ENCODE results near the gene DCST2. TPM values are rescaled to one million over a fixed set of nuclear protein-coding genes. Genes with fewer than 3 reads are reported as not detected.

Gene DCST2
- total and polyA plus RNA-seq, 2 of the 8 experiments (the other 6 are each of a cell fraction or from before 2014, with no cell fraction given) = 0.43 to 2.1 TPM

DNA sequence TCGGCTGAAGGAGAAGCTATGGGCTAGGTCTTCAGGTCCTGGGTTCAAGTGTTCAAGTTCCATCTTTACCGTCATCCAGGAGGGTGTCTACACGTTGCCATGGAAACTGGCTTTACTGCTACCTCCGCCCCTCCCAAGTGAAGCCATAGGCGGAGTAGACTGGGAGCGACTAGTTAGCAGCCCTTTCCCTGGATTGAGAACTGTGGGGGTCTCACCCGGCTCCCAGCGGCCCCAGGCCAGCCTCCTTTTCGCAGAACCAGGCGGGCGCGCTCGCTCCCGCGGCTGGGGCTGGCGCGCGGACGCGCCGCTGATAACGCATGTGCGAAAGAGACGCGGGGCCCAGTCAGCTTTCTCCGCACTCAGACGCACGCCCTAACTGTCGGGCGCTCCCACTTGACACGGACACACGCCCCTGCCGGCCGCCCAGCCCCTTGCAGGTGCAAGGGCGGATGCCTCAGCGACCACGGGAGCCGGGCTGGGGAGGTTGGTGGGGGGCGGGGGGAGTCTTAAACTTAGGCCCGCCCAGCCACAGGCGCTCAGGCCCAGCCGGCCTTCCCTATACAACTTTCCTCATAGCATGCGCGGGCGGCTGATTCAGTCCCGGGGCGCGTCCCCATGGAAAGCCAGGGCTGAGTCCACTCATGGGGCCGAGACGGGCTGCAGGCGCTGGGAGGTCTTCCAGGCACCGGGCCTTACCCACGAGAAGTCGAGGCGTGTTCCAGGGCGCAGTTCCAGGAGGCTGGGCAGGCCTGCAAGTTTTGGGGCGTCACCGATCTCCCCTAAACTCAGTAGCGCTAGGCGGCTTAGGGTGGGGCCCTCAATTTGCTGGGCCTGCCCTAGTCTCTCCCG is 37.4 kb upstream of the DCST2 start (continued):
- TF ChIP-seq SP2 (IDR thresholded peaks at IDR 0.05; ENCODE audit: low read length) (no peak), ATF2 (IDR thresholded peaks at IDR 0.05; ENCODE audit: low read length) (no peak), POLR2AphosphoS5 (IDR thresholded peaks at IDR 0.05; ENCODE audit: low read depth, low read length) (no peak), RFX5 (IDR thresholded peaks at IDR 0.05; ENCODE audit: borderline replicate concordance, low read depth, low read length) (no peak), JUND (IDR thresholded peaks at IDR 0.05; ENCODE audit: low read length) (no peak)
- TF ChIP-seq, protein P1, sequence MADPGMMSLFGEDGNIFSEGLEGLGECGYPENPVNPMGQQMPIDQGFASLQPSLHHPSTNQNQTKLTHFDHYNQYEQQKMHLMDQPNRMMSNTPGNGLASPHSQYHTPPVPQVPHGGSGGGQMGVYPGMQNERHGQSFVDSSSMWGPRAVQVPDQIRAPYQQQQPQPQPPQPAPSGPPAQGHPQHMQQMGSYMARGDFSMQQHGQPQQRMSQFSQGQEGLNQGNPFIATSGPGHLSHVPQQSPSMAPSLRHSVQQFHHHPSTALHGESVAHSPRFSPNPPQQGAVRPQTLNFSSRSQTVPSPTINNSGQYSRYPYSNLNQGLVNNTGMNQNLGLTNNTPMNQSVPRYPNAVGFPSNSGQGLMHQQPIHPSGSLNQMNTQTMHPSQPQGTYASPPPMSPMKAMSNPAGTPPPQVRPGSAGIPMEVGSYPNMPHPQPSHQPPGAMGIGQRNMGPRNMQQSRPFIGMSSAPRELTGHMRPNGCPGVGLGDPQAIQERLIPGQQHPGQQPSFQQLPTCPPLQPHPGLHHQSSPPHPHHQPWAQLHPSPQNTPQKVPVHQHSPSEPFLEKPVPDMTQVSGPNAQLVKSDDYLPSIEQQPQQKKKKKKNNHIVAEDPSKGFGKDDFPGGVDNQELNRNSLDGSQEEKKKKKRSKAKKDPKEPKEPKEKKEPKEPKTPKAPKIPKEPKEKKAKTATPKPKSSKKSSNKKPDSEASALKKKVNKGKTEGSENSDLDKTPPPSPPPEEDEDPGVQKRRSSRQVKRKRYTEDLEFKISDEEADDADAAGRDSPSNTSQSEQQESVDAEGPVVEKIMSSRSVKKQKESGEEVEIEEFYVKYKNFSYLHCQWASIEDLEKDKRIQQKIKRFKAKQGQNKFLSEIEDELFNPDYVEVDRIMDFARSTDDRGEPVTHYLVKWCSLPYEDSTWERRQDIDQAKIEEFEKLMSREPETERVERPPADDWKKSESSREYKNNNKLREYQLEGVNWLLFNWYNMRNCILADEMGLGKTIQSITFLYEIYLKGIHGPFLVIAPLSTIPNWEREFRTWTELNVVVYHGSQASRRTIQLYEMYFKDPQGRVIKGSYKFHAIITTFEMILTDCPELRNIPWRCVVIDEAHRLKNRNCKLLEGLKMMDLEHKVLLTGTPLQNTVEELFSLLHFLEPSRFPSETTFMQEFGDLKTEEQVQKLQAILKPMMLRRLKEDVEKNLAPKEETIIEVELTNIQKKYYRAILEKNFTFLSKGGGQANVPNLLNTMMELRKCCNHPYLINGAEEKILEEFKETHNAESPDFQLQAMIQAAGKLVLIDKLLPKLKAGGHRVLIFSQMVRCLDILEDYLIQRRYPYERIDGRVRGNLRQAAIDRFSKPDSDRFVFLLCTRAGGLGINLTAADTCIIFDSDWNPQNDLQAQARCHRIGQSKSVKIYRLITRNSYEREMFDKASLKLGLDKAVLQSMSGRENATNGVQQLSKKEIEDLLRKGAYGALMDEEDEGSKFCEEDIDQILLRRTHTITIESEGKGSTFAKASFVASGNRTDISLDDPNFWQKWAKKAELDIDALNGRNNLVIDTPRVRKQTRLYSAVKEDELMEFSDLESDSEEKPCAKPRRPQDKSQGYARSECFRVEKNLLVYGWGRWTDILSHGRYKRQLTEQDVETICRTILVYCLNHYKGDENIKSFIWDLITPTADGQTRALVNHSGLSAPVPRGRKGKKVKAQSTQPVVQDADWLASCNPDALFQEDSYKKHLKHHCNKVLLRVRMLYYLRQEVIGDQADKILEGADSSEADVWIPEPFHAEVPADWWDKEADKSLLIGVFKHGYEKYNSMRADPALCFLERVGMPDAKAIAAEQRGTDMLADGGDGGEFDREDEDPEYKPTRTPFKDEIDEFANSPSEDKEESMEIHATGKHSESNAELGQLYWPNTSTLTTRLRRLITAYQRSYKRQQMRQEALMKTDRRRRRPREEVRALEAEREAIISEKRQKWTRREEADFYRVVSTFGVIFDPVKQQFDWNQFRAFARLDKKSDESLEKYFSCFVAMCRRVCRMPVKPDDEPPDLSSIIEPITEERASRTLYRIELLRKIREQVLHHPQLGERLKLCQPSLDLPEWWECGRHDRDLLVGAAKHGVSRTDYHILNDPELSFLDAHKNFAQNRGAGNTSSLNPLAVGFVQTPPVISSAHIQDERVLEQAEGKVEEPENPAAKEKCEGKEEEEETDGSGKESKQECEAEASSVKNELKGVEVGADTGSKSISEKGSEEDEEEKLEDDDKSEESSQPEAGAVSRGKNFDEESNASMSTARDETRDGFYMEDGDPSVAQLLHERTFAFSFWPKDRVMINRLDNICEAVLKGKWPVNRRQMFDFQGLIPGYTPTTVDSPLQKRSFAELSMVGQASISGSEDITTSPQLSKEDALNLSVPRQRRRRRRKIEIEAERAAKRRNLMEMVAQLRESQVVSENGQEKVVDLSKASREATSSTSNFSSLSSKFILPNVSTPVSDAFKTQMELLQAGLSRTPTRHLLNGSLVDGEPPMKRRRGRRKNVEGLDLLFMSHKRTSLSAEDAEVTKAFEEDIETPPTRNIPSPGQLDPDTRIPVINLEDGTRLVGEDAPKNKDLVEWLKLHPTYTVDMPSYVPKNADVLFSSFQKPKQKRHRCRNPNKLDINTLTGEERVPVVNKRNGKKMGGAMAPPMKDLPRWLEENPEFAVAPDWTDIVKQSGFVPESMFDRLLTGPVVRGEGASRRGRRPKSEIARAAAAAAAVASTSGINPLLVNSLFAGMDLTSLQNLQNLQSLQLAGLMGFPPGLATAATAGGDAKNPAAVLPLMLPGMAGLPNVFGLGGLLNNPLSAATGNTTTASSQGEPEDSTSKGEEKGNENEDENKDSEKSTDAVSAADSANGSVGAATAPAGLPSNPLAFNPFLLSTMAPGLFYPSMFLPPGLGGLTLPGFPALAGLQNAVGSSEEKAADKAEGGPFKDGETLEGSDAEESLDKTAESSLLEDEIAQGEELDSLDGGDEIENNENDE (IDR thresholded peaks at IDR 0.05; ENCODE audit: insufficient replicate concordance, low read length) = no peak

Measured in H1 (cell line).